ENCODE measurements around the gene TCF23. TPM values are rescaled to one million over a fixed set of nuclear protein-coding genes. Genes with fewer than 3 reads are reported as not detected.
A peak's percentile ranks its signal among the peaks of the same experiment; 100 is the strongest.

The TCF23 gene
- polyA plus RNA-seq (2013, experiment 1 of 2), result 0.01 TPM
- polyA plus RNA-seq (2013, experiment 2 of 2), result not detected

DNA sequence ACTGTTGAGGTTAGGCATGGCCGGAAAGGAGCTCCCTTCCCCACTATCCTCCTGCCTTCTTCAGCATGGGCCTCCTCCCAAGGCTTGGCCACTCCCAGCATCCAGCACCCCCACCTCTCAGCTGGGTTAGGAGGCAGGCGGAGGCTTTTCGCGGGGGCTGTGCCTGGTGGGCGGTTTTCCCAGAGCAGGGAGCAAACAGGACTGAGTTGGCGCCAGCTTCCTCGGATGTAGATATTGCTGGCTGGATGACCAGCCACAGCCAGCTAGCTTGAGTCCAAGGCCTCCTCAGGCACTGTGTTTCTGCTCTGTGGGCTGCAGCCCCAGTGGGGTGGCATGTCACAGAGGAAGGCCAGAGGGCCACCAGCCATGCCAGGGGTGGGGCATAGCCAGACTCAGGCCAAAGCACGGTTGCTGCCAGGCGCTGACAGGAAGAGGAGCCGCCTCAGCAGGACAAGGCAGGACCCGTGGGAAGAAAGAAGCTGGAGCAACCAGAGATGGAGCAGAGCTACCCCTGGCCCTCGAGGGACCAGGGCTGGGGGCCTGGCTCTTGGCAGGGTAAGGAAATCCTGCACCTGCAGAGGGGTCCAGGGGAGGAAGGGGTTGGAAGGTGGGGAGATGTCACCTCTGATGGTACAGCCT lies at the start of gene TCF23:
TCF23 (plus strand) TSS at position 204 of the 639 bp plus-strand sequence; CDS start at position 334, 130 bp downstream.
- H2AFZ ChIP-seq (ENCODE audit: low read length), result no peak within 1 kb of the TSS
- H3K27me3 ChIP-seq (ENCODE audit: control insufficient read depth in 3 of 3, insufficient read depth in 3 of 3, low read depth in 1 of 3, low read length in 3 of 3), result peaks cover 0 to 57% (median 0%) of the 10 kb centered on the region in 3 experiments
- H3K27ac ChIP-seq (replicated peaks; ENCODE audit: low read length), result no peak within 1 kb of the TSS
- no peak within 1 kb of the TSS for H2BK5ac ChIP-seq (ENCODE audit: low read length)
- no peak within 1 kb of the TSS for H3K14ac ChIP-seq (ENCODE audit: low read length)
- H4K8ac ChIP-seq (ENCODE audit: low read depth, low read length), result no peak within 1 kb of the TSS
- no peak within 1 kb of the TSS for H2BK12ac ChIP-seq (ENCODE audit: low read length)
- peak within 1 kb of the TSS; percentile 38 for H2BK15ac ChIP-seq (ENCODE audit: low read length)
- DNase-seq (ENCODE audit: low spot score), result no peak
- H3K79me1 ChIP-seq (ENCODE audit: low read depth, low read length), result no peaks in the 10 kb centered on the region
- H3K9ac ChIP-seq (ENCODE audit: low read depth, low read length, poor library complexity), result no peak within 1 kb of the TSS
- no peak within 1 kb of the TSS for H3K4me2 ChIP-seq (ENCODE audit: insufficient read depth, low read length, poor library complexity, severe bottlenecking)
- peak within 1 kb of the TSS; percentile 88 for H2BK120ac ChIP-seq (ENCODE audit: low read depth, low read length)
- H3K36me3 ChIP-seq (replicated peaks in 1 of 2; ENCODE audit: control insufficient read depth in 2 of 2, insufficient read depth in 2 of 2, low read length in 2 of 2), result no peaks in the 10 kb centered on the region
- no peaks in the 10 kb centered on the region for H3K9me3 ChIP-seq (replicated peaks in 1 of 2; ENCODE audit: control insufficient read depth in 2 of 2, insufficient read depth in 1 of 2, low read depth in 1 of 2, low read length in 2 of 2)
- H4K91ac ChIP-seq (ENCODE audit: low read depth, low read length, poor library complexity), result peak within 1 kb of the TSS; percentile 33
- no peak within 1 kb of the TSS for H3K4me3 ChIP-seq (ENCODE audit: low read length in 2 of 2)
- no CpG with 5 or more reads among the region's 12 CpGs for WGBS, 2 donors (ENCODE audit: extremely low coverage in 2 of 2, insufficient read length in 2 of 2, insufficient replicate concordance in 1 of 2)
- H3K23ac ChIP-seq (ENCODE audit: low read depth, low read length, poor library complexity), result no peak within 1 kb of the TSS
- peak within 1 kb of the TSS; percentile 38 for H3K18ac ChIP-seq (ENCODE audit: low read length)
- H3K4ac ChIP-seq (ENCODE audit: low read length), result no peak within 1 kb of the TSS
- H2AK5ac ChIP-seq (ENCODE audit: low read depth, low read length), result no peak within 1 kb of the TSS
- no peaks in the 10 kb centered on the region for H3K4me1 ChIP-seq (ENCODE audit: control insufficient read depth in 2 of 2, insufficient read depth in 1 of 2, low read depth in 1 of 2, low read length in 2 of 2)

DNA sequence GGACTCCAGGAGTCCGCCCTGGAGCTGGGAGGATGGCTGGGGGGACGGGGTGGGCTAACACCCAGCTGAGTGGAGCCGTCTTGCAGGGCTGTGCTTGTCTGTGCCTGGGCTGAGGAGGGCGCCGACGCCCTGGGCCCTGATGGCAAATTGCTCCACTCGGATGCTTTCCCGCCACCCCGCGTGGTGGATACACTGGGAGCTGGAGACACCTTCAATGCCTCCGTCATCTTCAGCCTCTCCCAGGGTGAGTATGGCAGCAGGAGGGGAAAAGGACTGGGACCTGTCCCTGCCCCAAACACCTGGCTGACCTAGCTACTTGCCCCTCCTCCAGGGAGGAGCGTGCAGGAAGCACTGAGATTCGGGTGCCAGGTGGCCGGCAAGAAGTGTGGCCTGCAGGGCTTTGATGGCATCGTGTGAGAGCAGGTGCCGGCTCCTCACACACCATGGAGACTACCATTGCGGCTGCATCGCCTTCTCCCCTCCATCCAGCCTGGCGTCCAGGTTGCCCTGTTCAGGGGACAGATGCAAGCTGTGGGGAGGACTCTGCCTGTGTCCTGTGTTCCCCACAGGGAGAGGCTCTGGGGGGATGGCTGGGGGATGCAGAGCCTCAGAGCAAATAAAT lies 49.4 kb upstream of the TCF23 start:
- Histone ChIP-seq H3K18ac (ENCODE audit: low read length) (peak overlapping the region; percentile 2), H3K4me2 (ENCODE audit: insufficient read depth, low read length, poor library complexity, severe bottlenecking) (no peak overlapping the region), H3K9me3 (replicated peaks in 1 of 2; ENCODE audit: control insufficient read depth in 2 of 2, insufficient read depth in 1 of 2, low read depth in 1 of 2, low read length in 2 of 2) (no peaks in the 10 kb centered on the region), H3K4me1 (ENCODE audit: control insufficient read depth in 2 of 2, insufficient read depth in 1 of 2, low read depth in 1 of 2, low read length in 2 of 2) (peaks cover 0 to 4% of the 10 kb centered on the region in 2 donors), H2BK15ac (ENCODE audit: low read length) (no peak overlapping the region), H2BK12ac (ENCODE audit: low read length) (no peak overlapping the region), H4K91ac (ENCODE audit: low read depth, low read length, poor library complexity) (no peak overlapping the region), H2AK5ac (ENCODE audit: low read depth, low read length) (no peak overlapping the region), H2AFZ (ENCODE audit: low read length) (no peak overlapping the region), H4K8ac (ENCODE audit: low read depth, low read length) (no peak overlapping the region), H3K27ac (replicated peaks; ENCODE audit: low read length) (no peak overlapping the region), H3K4ac (ENCODE audit: low read length) (no peak overlapping the region), H3K23ac (ENCODE audit: low read depth, low read length, poor library complexity) (peak overlapping the region; percentile 10), H3K9ac (ENCODE audit: low read depth, low read length, poor library complexity) (no peak overlapping the region), H2BK5ac (ENCODE audit: low read length) (no peak overlapping the region), H3K36me3 (replicated peaks in 1 of 2; ENCODE audit: control insufficient read depth in 2 of 2, insufficient read depth in 2 of 2, low read length in 2 of 2) (peaks cover 0 to 1% of the 10 kb centered on the region in 2 donors), H3K14ac (ENCODE audit: low read length) (no peak overlapping the region), H3K4me3 (ENCODE audit: low read length in 2 of 2) (no peak overlapping the region), H3K79me1 (ENCODE audit: low read depth, low read length) (no peaks in the 10 kb centered on the region), H3K27me3 (ENCODE audit: control insufficient read depth in 3 of 3, insufficient read depth in 3 of 3, low read depth in 1 of 3, low read length in 3 of 3) (peaks cover 0 to 11% (median 2%) of the 10 kb centered on the region in 3 experiments), H2BK120ac (ENCODE audit: low read depth, low read length) (peak overlapping the region; percentile 53)
- no peak for DNase-seq (ENCODE audit: low spot score)
- no CpG with 5 or more reads among the region's 19 CpGs for WGBS, 2 donors (ENCODE audit: extremely low coverage in 2 of 2, insufficient read length in 2 of 2, insufficient replicate concordance in 1 of 2)

DNA sequence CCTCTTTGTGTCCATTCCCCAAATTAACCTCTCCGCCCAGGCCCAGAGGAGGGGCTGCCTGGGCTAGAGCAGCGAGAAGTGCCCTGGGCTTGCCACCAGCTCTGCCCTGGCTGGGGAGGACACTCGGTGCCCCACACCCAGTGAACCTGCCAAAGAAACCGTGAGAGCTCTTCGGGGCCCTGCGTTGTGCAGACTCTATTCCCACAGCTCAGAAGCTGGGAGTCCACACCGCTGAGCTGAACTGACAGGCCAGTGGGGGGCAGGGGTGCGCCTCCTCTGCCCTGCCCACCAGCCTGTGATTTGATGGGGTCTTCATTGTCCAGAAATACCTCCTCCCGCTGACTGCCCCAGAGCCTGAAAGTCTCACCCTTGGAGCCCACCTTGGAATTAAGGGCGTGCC lies 48.8 kb upstream of the TCF23 start:
- Histone ChIP-seq H2AK5ac (ENCODE audit: low read depth, low read length) (no peak overlapping the region), H3K23ac (ENCODE audit: low read depth, low read length, poor library complexity) (no peak overlapping the region), H3K79me1 (ENCODE audit: low read depth, low read length) (no peaks in the 10 kb centered on the region), H2BK12ac (ENCODE audit: low read length) (no peak overlapping the region), H3K27me3 (ENCODE audit: control insufficient read depth in 3 of 3, insufficient read depth in 3 of 3, low read depth in 1 of 3, low read length in 3 of 3) (peaks cover 0 to 16% (median 2%) of the 10 kb centered on the region in 3 experiments), H3K4me2 (ENCODE audit: insufficient read depth, low read length, poor library complexity, severe bottlenecking) (no peak overlapping the region), H3K4ac (ENCODE audit: low read length) (no peak overlapping the region), H3K9me3 (replicated peaks in 1 of 2; ENCODE audit: control insufficient read depth in 2 of 2, insufficient read depth in 1 of 2, low read depth in 1 of 2, low read length in 2 of 2) (no peaks in the 10 kb centered on the region), H3K4me3 (ENCODE audit: low read length in 2 of 2) (no peak overlapping the region), H2BK5ac (ENCODE audit: low read length) (no peak overlapping the region), H3K27ac (replicated peaks; ENCODE audit: low read length) (no peak overlapping the region), H2BK15ac (ENCODE audit: low read length) (no peak overlapping the region), H3K36me3 (replicated peaks in 1 of 2; ENCODE audit: control insufficient read depth in 2 of 2, insufficient read depth in 2 of 2, low read length in 2 of 2) (peaks cover 0 to 1% of the 10 kb centered on the region in 2 donors), H2AFZ (ENCODE audit: low read length) (no peak overlapping the region), H4K91ac (ENCODE audit: low read depth, low read length, poor library complexity) (no peak overlapping the region), H3K18ac (ENCODE audit: low read length) (peak overlapping the region; percentile 22), H3K4me1 (ENCODE audit: control insufficient read depth in 2 of 2, insufficient read depth in 1 of 2, low read depth in 1 of 2, low read length in 2 of 2) (peaks cover 0 to 4% of the 10 kb centered on the region in 2 donors), H3K14ac (ENCODE audit: low read length) (no peak overlapping the region), H2BK120ac (ENCODE audit: low read depth, low read length) (peak overlapping the region; percentile 53), H4K8ac (ENCODE audit: low read depth, low read length) (no peak overlapping the region), H3K9ac (ENCODE audit: low read depth, low read length, poor library complexity) (no peak overlapping the region)
- no peak for DNase-seq (ENCODE audit: low spot score)
- no CpG with 5 or more reads among the region's 10 CpGs for WGBS, 2 donors (ENCODE audit: extremely low coverage in 2 of 2, insufficient read length in 2 of 2, insufficient replicate concordance in 1 of 2)

GRCh38 chr2:27102329-27102728 lies 46.5 kb upstream of the TCF23 start:
- DNase-seq (ENCODE audit: low spot score), result no peak
- H3K9ac ChIP-seq (ENCODE audit: low read depth, low read length, poor library complexity), result no peak overlapping the region
- no peaks in the 10 kb centered on the region for H3K79me1 ChIP-seq (ENCODE audit: low read depth, low read length)
- peak overlapping the region; percentile 31 for H2AK5ac ChIP-seq (ENCODE audit: low read depth, low read length)
- no peak overlapping the region for H3K23ac ChIP-seq (ENCODE audit: low read depth, low read length, poor library complexity)
- peaks cover 0 to 4% of the 10 kb centered on the region in 2 donors for H3K4me1 ChIP-seq (ENCODE audit: control insufficient read depth in 2 of 2, insufficient read depth in 1 of 2, low read depth in 1 of 2, low read length in 2 of 2)
- H2BK15ac ChIP-seq (ENCODE audit: low read length), result no peak overlapping the region
- H3K4me2 ChIP-seq (ENCODE audit: insufficient read depth, low read length, poor library complexity, severe bottlenecking), result no peak overlapping the region
- H4K8ac ChIP-seq (ENCODE audit: low read depth, low read length), result no peak overlapping the region
- H4K91ac ChIP-seq (ENCODE audit: low read depth, low read length, poor library complexity), result no peak overlapping the region
- no peak overlapping the region for H2BK12ac ChIP-seq (ENCODE audit: low read length)
- no CpG with 5 or more reads among the region's 5 CpGs for WGBS, 2 donors (ENCODE audit: extremely low coverage in 2 of 2, insufficient read length in 2 of 2, insufficient replicate concordance in 1 of 2)
- H2BK120ac ChIP-seq (ENCODE audit: low read depth, low read length), result no peak overlapping the region
- no peak overlapping the region for H3K14ac ChIP-seq (ENCODE audit: low read length)
- peaks cover 0 to 1% of the 10 kb centered on the region in 2 donors for H3K36me3 ChIP-seq (replicated peaks in 1 of 2; ENCODE audit: control insufficient read depth in 2 of 2, insufficient read depth in 2 of 2, low read length in 2 of 2)
- H3K4me3 ChIP-seq (ENCODE audit: low read length in 2 of 2), result no peak overlapping the region
- H3K4ac ChIP-seq (ENCODE audit: low read length), result no peak overlapping the region
- no peak overlapping the region for H3K27ac ChIP-seq (replicated peaks; ENCODE audit: low read length)
- no peak overlapping the region for H2BK5ac ChIP-seq (ENCODE audit: low read length)
- H3K18ac ChIP-seq (ENCODE audit: low read length), result no peak overlapping the region
- H2AFZ ChIP-seq (ENCODE audit: low read length), result no peak overlapping the region
- H3K27me3 ChIP-seq (ENCODE audit: control insufficient read depth in 3 of 3, insufficient read depth in 3 of 3, low read depth in 1 of 3, low read length in 3 of 3), result peaks cover 0 to 21% (median 2%) of the 10 kb centered on the region in 3 experiments
- no peaks in the 10 kb centered on the region for H3K9me3 ChIP-seq (replicated peaks in 1 of 2; ENCODE audit: control insufficient read depth in 2 of 2, insufficient read depth in 1 of 2, low read depth in 1 of 2, low read length in 2 of 2)

All from neuronal stem cell (in vitro differentiated cells).